Prostate gland (tissue), 2 donors: ENCODE data around the gene ANKRD45.

ENCODE experiments used
- POLR2AphosphoS5 ChIP-seq: sonication (generic); formaldehyde crosslinking; IDR thresholded peaks from one replicate; pipeline ENCODE4 v1.6.1; 2017; ENCODE audit warnings: antibody characterized with exemption
- TF ChIP-seq, protein P1 (sequence below), 4 experiments: fragments of 200-600 bp in 2 of 4; fragments of 450-650 bp in 2 of 4; sonication (generic) in 2 of 4; IDR thresholded peaks; 1 replicate in 3 of 4; 2 replicates in 1 of 4; pipeline ENCODE4 v1.5.1; 2016 to 2019; ENCODE audit warnings: antibody characterized with exemption in 4 of 4, mild to moderate bottlenecking in 2 of 4, moderate library complexity in 2 of 4

DNA sequence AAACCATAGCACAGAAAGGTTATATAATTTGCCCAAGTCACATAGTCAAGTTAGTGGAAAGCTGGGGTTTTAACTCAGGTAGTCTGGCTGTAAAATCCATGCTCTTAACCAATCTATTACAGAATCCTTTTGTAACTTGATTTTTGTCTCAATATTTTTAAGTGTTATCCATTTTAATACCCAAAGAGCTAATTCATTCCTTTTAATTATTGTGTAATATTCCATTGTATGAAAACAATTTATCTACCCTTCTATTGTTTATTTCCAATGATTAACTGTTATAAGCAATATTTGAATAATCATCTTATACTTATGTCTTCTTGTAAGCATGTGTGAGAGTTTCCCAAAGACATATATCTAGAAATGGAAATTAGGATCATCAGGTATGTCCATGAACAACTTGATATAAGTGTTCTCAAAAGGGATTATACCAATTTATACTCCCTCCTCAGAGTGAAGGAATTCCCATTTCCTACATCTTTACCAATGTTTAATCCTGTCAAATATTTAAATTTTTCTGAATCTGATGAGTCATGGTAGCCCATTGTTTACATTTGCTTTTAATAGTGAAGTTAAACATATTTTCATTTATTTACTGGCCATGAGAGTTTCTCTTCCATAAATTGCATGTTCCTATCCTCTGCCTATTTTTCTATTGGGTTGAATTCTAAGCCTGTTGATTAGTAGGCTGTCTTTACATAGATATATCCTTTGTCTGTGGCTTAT, 20.6 kb downstream of the ANKRD45 start:
- TF ChIP-seq, protein P1, sequence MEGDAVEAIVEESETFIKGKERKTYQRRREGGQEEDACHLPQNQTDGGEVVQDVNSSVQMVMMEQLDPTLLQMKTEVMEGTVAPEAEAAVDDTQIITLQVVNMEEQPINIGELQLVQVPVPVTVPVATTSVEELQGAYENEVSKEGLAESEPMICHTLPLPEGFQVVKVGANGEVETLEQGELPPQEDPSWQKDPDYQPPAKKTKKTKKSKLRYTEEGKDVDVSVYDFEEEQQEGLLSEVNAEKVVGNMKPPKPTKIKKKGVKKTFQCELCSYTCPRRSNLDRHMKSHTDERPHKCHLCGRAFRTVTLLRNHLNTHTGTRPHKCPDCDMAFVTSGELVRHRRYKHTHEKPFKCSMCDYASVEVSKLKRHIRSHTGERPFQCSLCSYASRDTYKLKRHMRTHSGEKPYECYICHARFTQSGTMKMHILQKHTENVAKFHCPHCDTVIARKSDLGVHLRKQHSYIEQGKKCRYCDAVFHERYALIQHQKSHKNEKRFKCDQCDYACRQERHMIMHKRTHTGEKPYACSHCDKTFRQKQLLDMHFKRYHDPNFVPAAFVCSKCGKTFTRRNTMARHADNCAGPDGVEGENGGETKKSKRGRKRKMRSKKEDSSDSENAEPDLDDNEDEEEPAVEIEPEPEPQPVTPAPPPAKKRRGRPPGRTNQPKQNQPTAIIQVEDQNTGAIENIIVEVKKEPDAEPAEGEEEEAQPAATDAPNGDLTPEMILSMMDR (IDR thresholded peaks at IDR 0.05) = no peak
- TF ChIP-seq POLR2AphosphoS5 = no peak
